Measurements from ENCODE around the gene SIGLEC7. TPM values are rescaled to one million over a fixed set of nuclear protein-coding genes. Genes with fewer than 3 reads are reported as not detected.

The SIGLEC7 gene
- total RNA-seq, 2 donors from 2014 or later: 0.34 TPM; not detected in 1

- Mint-ChIP-seq H3K27ac (no peak overlapping the region), H3K36me3 (no peaks in the 10 kb centered on the region), H3K9me3 (no peaks in the 10 kb centered on the region)
- DNase-seq (ENCODE audit: low spot score in 2 of 2) (no peak), ATAC-seq (no peak)
These were observed 30.1 kb downstream of the SIGLEC7 start for GRCh38 chr19:51172223-51172622.

GRCh38 chr19:51173681-51174080 is 31.6 kb downstream of the SIGLEC7 start:
- H3K27ac Mint-ChIP-seq: no peak overlapping the region
- no peaks in the 10 kb centered on the region for H3K36me3 Mint-ChIP-seq
- ATAC-seq: no peak

GRCh38 chr19:51179256-51179655 is 37.2 kb downstream of the SIGLEC7 start:
- Mint-ChIP-seq H3K9me3 (no peaks in the 10 kb centered on the region), H3K36me3 (no peaks in the 10 kb centered on the region), H3K27ac (no peak overlapping the region)
- DNase-seq (ENCODE audit: low spot score in 2 of 2): no peak
- ATAC-seq: no peak

More at GRCh38 chr19:51173681-51174080, 31.6 kb downstream of the SIGLEC7 start:
- H3K9me3 Mint-ChIP-seq: no peaks in the 10 kb centered on the region
- no peak for DNase-seq (ENCODE audit: low spot score in 2 of 2)

- no peak overlapping the region for H3K27ac Mint-ChIP-seq
- H3K9me3 Mint-ChIP-seq: no peaks in the 10 kb centered on the region
- no peaks in the 10 kb centered on the region for H3K36me3 Mint-ChIP-seq
- no peak for ATAC-seq
- DNase-seq (ENCODE audit: low spot score in 2 of 2): no peak
These were observed 39.3 kb downstream of the SIGLEC7 start for GRCh38 chr19:51181377-51181912.

- H3K36me3 Mint-ChIP-seq: no peaks in the 10 kb centered on the region
- no peaks in the 10 kb centered on the region for H3K9me3 Mint-ChIP-seq
- no peak for DNase-seq (ENCODE audit: low spot score in 2 of 2)
- no peak overlapping the region for H3K27ac Mint-ChIP-seq
- ATAC-seq: peak in 1 of 2 donors; percentile 13
These were observed 39.9 kb downstream of the SIGLEC7 start for GRCh38 chr19:51181913-51182419.

- no peak overlapping the region for H3K27ac Mint-ChIP-seq
- no peak for DNase-seq (ENCODE audit: low spot score in 2 of 2)
- no peaks in the 10 kb centered on the region for H3K9me3 Mint-ChIP-seq
- ATAC-seq: no peak
- no peaks in the 10 kb centered on the region for H3K36me3 Mint-ChIP-seq
These were observed 41.5 kb downstream of the SIGLEC7 start for GRCh38 chr19:51183629-51184028.

GRCh38 chr19:51185069-51185867 is 43.2 kb downstream of the SIGLEC7 start:
- H3K27ac Mint-ChIP-seq: no peak overlapping the region
- H3K36me3 Mint-ChIP-seq: no peaks in the 10 kb centered on the region
- H3K9me3 Mint-ChIP-seq: no peaks in the 10 kb centered on the region
- ATAC-seq: no peak
- DNase-seq (ENCODE audit: low spot score in 2 of 2): no peak

- DNase-seq (ENCODE audit: low spot score in 2 of 2) (no peak), ATAC-seq (no peak)
- H3K9me3 Mint-ChIP-seq: no peaks in the 10 kb centered on the region
- no peaks in the 10 kb centered on the region for H3K36me3 Mint-ChIP-seq
- no peak overlapping the region for H3K27ac Mint-ChIP-seq
These were observed 43.7 kb downstream of the SIGLEC7 start for GRCh38 chr19:51185868-51186215.

- ATAC-seq (no peak), DNase-seq (ENCODE audit: low spot score in 2 of 2) (no peak)
- H3K9me3 Mint-ChIP-seq: no peaks in the 10 kb centered on the region
- H3K27ac Mint-ChIP-seq: no peak overlapping the region
- H3K36me3 Mint-ChIP-seq: no peaks in the 10 kb centered on the region
These were observed 44.2 kb downstream of the SIGLEC7 start for GRCh38 chr19:51186323-51186722.

GRCh38 chr19:51187395-51188226 is 45.5 kb downstream of the SIGLEC7 start:
- no peak for ATAC-seq
- H3K9me3 Mint-ChIP-seq: no peaks in the 10 kb centered on the region
- no peaks in the 10 kb centered on the region for H3K36me3 Mint-ChIP-seq
- H3K27ac Mint-ChIP-seq: no peak overlapping the region
- DNase-seq (ENCODE audit: low spot score in 2 of 2): no peak

- Mint-ChIP-seq H3K9me3 (no peaks in the 10 kb centered on the region), H3K27ac (no peak overlapping the region), H3K36me3 (no peaks in the 10 kb centered on the region)
- no peak for ATAC-seq
- DNase-seq (ENCODE audit: low spot score in 2 of 2): no peak
These were observed 46.1 kb downstream of the SIGLEC7 start for GRCh38 chr19:51188227-51188559.

- no peaks in the 10 kb centered on the region for H3K36me3 Mint-ChIP-seq
- no peak for ATAC-seq
- H3K27ac Mint-ChIP-seq: no peak overlapping the region
- no peaks in the 10 kb centered on the region for H3K9me3 Mint-ChIP-seq
- DNase-seq (ENCODE audit: low spot score in 2 of 2): no peak
These were observed 50.6 kb downstream of the SIGLEC7 start for GRCh38 chr19:51192689-51193088.

GRCh38 chr19:51194527-51195315 is 52.6 kb downstream of the SIGLEC7 start:
- ATAC-seq (peak; percentile 89 to 91), DNase-seq (ENCODE audit: low spot score in 2 of 2) (no peak)
- Mint-ChIP-seq H3K27ac (no peak overlapping the region), H3K9me3 (no peaks in the 10 kb centered on the region), H3K36me3 (no peaks in the 10 kb centered on the region)

GRCh38 chr19:51195316-51195586 is 53.1 kb downstream of the SIGLEC7 start:
- H3K27ac Mint-ChIP-seq: no peak overlapping the region
- no peak for DNase-seq (ENCODE audit: low spot score in 2 of 2)
- no peak for ATAC-seq
- no peaks in the 10 kb centered on the region for H3K9me3 Mint-ChIP-seq
- H3K36me3 Mint-ChIP-seq: no peaks in the 10 kb centered on the region

GRCh38 chr19:51195616-51196015 is 53.5 kb downstream of the SIGLEC7 start:
- Mint-ChIP-seq H3K9me3 (no peaks in the 10 kb centered on the region), H3K36me3 (no peaks in the 10 kb centered on the region), H3K27ac (no peak overlapping the region)
- no peak for DNase-seq (ENCODE audit: low spot score in 2 of 2)
- no peak for ATAC-seq

- Mint-ChIP-seq H3K36me3 (no peaks in the 10 kb centered on the region), H3K27ac (no peak overlapping the region), H3K9me3 (no peaks in the 10 kb centered on the region)
- ATAC-seq (no peak), DNase-seq (ENCODE audit: low spot score in 2 of 2) (no peak)
These were observed 54.1 kb downstream of the SIGLEC7 start for GRCh38 chr19:51196181-51196580.

- DNase-seq (ENCODE audit: low spot score in 2 of 2) (no peak), ATAC-seq (no peak)
- Mint-ChIP-seq H3K27ac (no peak overlapping the region), H3K9me3 (no peaks in the 10 kb centered on the region), H3K36me3 (no peaks in the 10 kb centered on the region)
These were observed 56.5 kb downstream of the SIGLEC7 start for GRCh38 chr19:51198641-51199040.
